K562 (cell line): ENCODE results near the gene NR1D1. TPM values are rescaled to one million over a fixed set of nuclear protein-coding genes. Genes with fewer than 3 reads are reported as not detected.

Source experiments
- ATAC-seq: fragments of 200-7000 bp; cut with Tn5 transposase; 3 replicates; pipeline ENCODE4 v1.9.1; 2020; ENCODE audit warnings: moderate library complexity
- BruUV-seq: library from RNA; stranded (reverse); fragments of 400-500 nt; replicated peaks from 2 replicates; lab custom pipeline; 2021; lab: Mats Ljungman, UMichigan
- CTCF ChIA-PET: fragments of 300-600 bp; formaldehyde crosslinking; extraction: SDS; loops from one replicate; lab custom pipeline; 2021; ENCODE audit warnings: low intra/inter-chr PET ratio; lab: Yijun Ruan, JAX
- POLR2A ChIA-PET: fragments of 300-600, 350-650 bp; sonication (Branson Sonifier 250); formaldehyde crosslinking; extraction: SDS; loops from one replicate; lab custom pipeline; 2021; ENCODE audit warnings: antibody characterized with exemption, inconsistent platforms; lab: Yijun Ruan, JAX
- DNase-seq, 4 experiments: peaks; one replicate each; pipeline versions ENCODE4 v3.0.0 to v3.0.0-alpha.2; 2011 to 2018; ENCODE audit warnings: low spot score in 3 of 4, mixed read lengths in 3 of 4; ENCODE audit errors: extremely low read depth in 1 of 4
- FAIRE-seq: peaks from 2 replicates; lab custom pipeline; 2011; peaks lifted over from hg19 to GRCh38; lab: Jason Lieb, UNC
- H2AFZ ChIP-seq: 2 replicates; pipeline ENCODE4 v1.6.0; 2011; ENCODE audit warnings: low read depth, low read length, control low read depth, inconsistent platforms
- H3K27ac ChIP-seq: fragments of 200-600 bp; 3 replicates; pipeline ENCODE4 v1.8.0; 2011; ENCODE audit warnings: low read depth, mild to moderate bottlenecking, control low read depth, inconsistent platforms, low read length, moderate library complexity, mixed read lengths; ENCODE audit errors: extremely low read depth
- H3K27me3 ChIP-seq, 2 experiments: fragments of 300-600 bp in 1 of 2; 2 replicates in 1 of 2; 3 replicates in 1 of 2; pipeline versions ENCODE4 v1.6.0 to v1.8.0; 2011; ENCODE audit warnings: inconsistent platforms in 2 of 2, low read length in 2 of 2, mild to moderate bottlenecking in 1 of 2, mixed read lengths in 1 of 2, moderate library complexity in 1 of 2; ENCODE audit not compliant: control insufficient read depth in 2 of 2, insufficient read depth in 2 of 2
- H3K36me3 ChIP-seq: fragments of 300-600 bp; 3 replicates; pipeline ENCODE4 v1.8.0; 2011; ENCODE audit warnings: mild to moderate bottlenecking, low read length, inconsistent platforms; ENCODE audit not compliant: control insufficient read depth, insufficient read depth
- H3K4me1 ChIP-seq, 2 experiments: fragments of 200-600 bp in 1 of 2; replicated peaks in 1 of 2; 2 replicates in 1 of 2; 3 replicates in 1 of 2; pipeline versions ENCODE4 v1.5.1 to v1.8.0; 2011; ENCODE audit warnings: inconsistent platforms in 2 of 2, low read length in 2 of 2, mild to moderate bottlenecking in 1 of 2, mixed read lengths in 1 of 2, moderate library complexity in 1 of 2; ENCODE audit not compliant: control insufficient read depth in 2 of 2, insufficient read depth in 2 of 2
- H3K4me2 ChIP-seq: 2 replicates; pipeline ENCODE4 v1.6.1; 2011; ENCODE audit warnings: low read length, control low read depth, inconsistent platforms, mixed read lengths; ENCODE audit not compliant: insufficient read depth
- H3K4me3 ChIP-seq: fragments of 200-600 bp; sonication (generic), shearing (Covaris generic); 2 replicates; pipeline ENCODE4 v1.5.1; 2016; ENCODE audit warnings: control low read depth, inconsistent platforms
- H3K79me2 ChIP-seq: fragments of 200-600 bp; 3 replicates; pipeline ENCODE4 v1.8.0; 2011; ENCODE audit warnings: low read length, inconsistent platforms; ENCODE audit not compliant: control insufficient read depth, insufficient read depth
- H3K9ac ChIP-seq, 2 experiments: 2 replicates each; pipeline versions ENCODE4 v1.6.0 to v1.6.1; 2011; ENCODE audit warnings: low read depth in 2 of 2, low read length in 2 of 2, control low read depth in 1 of 2, inconsistent platforms in 1 of 2, mild to moderate bottlenecking in 1 of 2, mixed read lengths in 1 of 2; ENCODE audit not compliant: insufficient read depth in 1 of 2
- H3K9me1 ChIP-seq: one replicate; pipeline ENCODE4 v1.6.0; 2011; ENCODE audit warnings: inconsistent platforms, mild to moderate bottlenecking, low read length, moderate library complexity; ENCODE audit not compliant: control insufficient read depth, insufficient read depth
- H3K9me3 ChIP-seq: replicated peaks from 2 replicates; pipeline ENCODE4 v1.5.1; 2011; ENCODE audit warnings: low read depth, low read length, inconsistent platforms; ENCODE audit not compliant: control insufficient read depth, insufficient read depth
- H4K20me1 ChIP-seq: replicated peaks from 2 replicates; pipeline ENCODE4 v1.6.1; 2011; ENCODE audit warnings: low read length, inconsistent platforms, mixed read lengths; ENCODE audit not compliant: control insufficient read depth, insufficient read depth
- ATF7 ChIP-seq: fragments of 450-650 bp; IDR thresholded peaks from 2 replicates; pipeline ENCODE4 v1.7.1; 2014; ENCODE audit warnings: mild to moderate bottlenecking, moderate library complexity
- BRF1 ChIP-seq: IDR thresholded peaks from 3 replicates; pipeline ENCODE4 v1.6.1; 2011; ENCODE audit warnings: borderline replicate concordance, mild to moderate bottlenecking; ENCODE audit not compliant: insufficient read length; ENCODE audit errors: extremely low read depth
- ZBTB17 ChIP-seq: fragments of 450-650 bp; formaldehyde crosslinking; IDR thresholded peaks from 2 replicates; pipeline ENCODE4 v1.4.0; 2020; ENCODE audit warnings: mild to moderate bottlenecking
- ZNF239 ChIP-seq: fragments of 250-450 bp; sonication (Bioruptor Pico); IDR thresholded peaks from 2 replicates; pipeline ENCODE4 v1.4.0; 2020; ENCODE audit warnings: mild to moderate bottlenecking
- ZNF583 ChIP-seq: fragments of 250-450 bp; sonication (Bioruptor Pico); IDR thresholded peaks from 2 replicates; pipeline ENCODE4 v1.4.0; 2020
- WGBS: fragments of 100-300 bp; shearing (Covaris generic); methylation state at CpG from one replicate; pipeline ENCODE4 v1.1.6; 2016; ENCODE audit warnings: low coverage, mixed read lengths; ENCODE audit not compliant: insufficient coverage; ENCODE audit errors: missing lambda C conversion rate; 5-methylcytosine and 5-hydroxymethylcytosine counted together
- in situ Hi-C: fragments of 300-500 bp; cut with MboI; formaldehyde crosslinking; loops from 4 replicates; pipeline ENCODE4 v1.15.0; 2018; ENCODE audit warnings: inconsistent platforms, mixed read lengths
- intact Hi-C: fragments of 100-400 bp; cut with micrococcal nuclease; formaldehyde crosslinking; loops from 2 replicates; pipeline ENCODE4 v1.14.2; 2022
- polyA plus RNA-seq, 8 experiments: library from polyadenylated mRNA; depleted of rRNA in 4 of 8; stranded (reverse) in 5 of 8; unstranded in 3 of 8; fragments of >200 nt; fragmentation: Nextera tagmentation in 2 of 8; fragmentation: Illumina TruSeq in 1 of 8; extraction: Ambion mirVana in 2 of 8; extraction: Trizol in 1 of 8; gene quantifications; 2 replicates each; pipeline versions ENCODE4 v1.2.1 to v1.2.3, GENCODE V29; 2011 to 2014; ENCODE audit warnings: inconsistent platforms in 1 of 8, missing spikeins in 1 of 8
- total RNA-seq, 7 experiments: library from RNA; depleted of rRNA in 6 of 7; stranded (reverse); fragments of >200 nt in 6 of 7; fragmentation: Illumina TruSeq in 2 of 7; extraction: Trizol in 2 of 7; gene quantifications; 2 replicates each; pipeline versions ENCODE4 v1.2.1 to v1.2.3, GENCODE V29; 2011 to 2021; ENCODE audit warnings: low replicate concordance in 1 of 7
- TF ChIP-seq, protein P1 (sequence below): sonication (generic); formaldehyde crosslinking; IDR thresholded peaks from 2 replicates; pipeline ENCODE4 v1.8.1; 2023; ENCODE audit warnings: mild to moderate bottlenecking, missing genetic modification reagents
- TF ChIP-seq, protein P2 (sequence below): sonication (generic); IDR thresholded peaks from 2 replicates; pipeline ENCODE4 v1.6.1; 2016

The NR1D1 gene
- total and polyA plus RNA-seq, 9 of the 15 experiments (the other 6 are each of a cell fraction or from before 2014, with no cell fraction given) = 0.25 to 7.7 (median 0.65) TPM

GRCh38 chr17:40112718-40113109 lies 12.3 kb upstream of the NR1D1 start:
- CTCF ChIA-PET = interaction anchor here (1.2 to 3.2 kb wide), 5 partner anchors 56 to 421 kb away, joined by 4 to 15 read pairs (median 11); partner anchors contain the start of gene CSF3
- in situ Hi-C loops = loop anchor here (5.0 kb wide), 1 partner anchor 180 kb away; no protein-coding TSS in a partner anchor
- Histone ChIP-seq H3K9me3 (no peaks in the 10 kb centered on the region), H3K36me3 (no peaks in the 10 kb centered on the region), H4K20me1 (no peaks in the 10 kb centered on the region), H3K4me2 (peak overlapping the region; percentile 84; the same call in 1 of the 2 replicates), H3K27me3 (no peaks in the 10 kb centered on the region), H2AFZ (peak overlapping the region; percentile 90), H3K27ac (peak overlapping the region; percentile 90), H3K9ac (peak overlapping the region in 1 of 2 experiments; percentile 85; a peak in 2 of 4 replicates), H3K4me1 (peaks cover 53 to 76% of the 10 kb centered on the region in 2 experiments), H3K9me1 (no peaks in the 10 kb centered on the region), H3K79me2 (no peaks in the 10 kb centered on the region), H3K4me3 (no peak overlapping the region)
- intact Hi-C loops = loop anchor here (1.0 to 5.0 kb wide), 4 partner anchors 56 to 245 kb away; partner anchors contain the start of gene CDC6
- 81% methylated on average over 4 of the region's 4 CpGs for WGBS
- POLR2A ChIA-PET = interaction anchor here (0.6 to 8.0 kb wide), 15 partner anchors 10 to 233 kb away, joined by 3 to 66 read pairs (median 3); partner anchors contain the start of genes CASC3, CSF3, MSL1 and NR1D1
- no peak for DNase-seq
- TF ChIP-seq ATF7 (no peak), ZNF239 (CRISPR knock-in tag) (no peak), BRF1 (no peak), ZBTB17 (CRISPR knock-in tag) (no peak), ZNF583 (CRISPR knock-in tag) (no peak)
- TF ChIP-seq, protein P1, sequence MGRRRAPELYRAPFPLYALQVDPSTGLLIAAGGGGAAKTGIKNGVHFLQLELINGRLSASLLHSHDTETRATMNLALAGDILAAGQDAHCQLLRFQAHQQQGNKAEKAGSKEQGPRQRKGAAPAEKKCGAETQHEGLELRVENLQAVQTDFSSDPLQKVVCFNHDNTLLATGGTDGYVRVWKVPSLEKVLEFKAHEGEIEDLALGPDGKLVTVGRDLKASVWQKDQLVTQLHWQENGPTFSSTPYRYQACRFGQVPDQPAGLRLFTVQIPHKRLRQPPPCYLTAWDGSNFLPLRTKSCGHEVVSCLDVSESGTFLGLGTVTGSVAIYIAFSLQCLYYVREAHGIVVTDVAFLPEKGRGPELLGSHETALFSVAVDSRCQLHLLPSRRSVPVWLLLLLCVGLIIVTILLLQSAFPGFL (CRISPR knock-in tag) = no peak
- TF ChIP-seq, protein P2, sequence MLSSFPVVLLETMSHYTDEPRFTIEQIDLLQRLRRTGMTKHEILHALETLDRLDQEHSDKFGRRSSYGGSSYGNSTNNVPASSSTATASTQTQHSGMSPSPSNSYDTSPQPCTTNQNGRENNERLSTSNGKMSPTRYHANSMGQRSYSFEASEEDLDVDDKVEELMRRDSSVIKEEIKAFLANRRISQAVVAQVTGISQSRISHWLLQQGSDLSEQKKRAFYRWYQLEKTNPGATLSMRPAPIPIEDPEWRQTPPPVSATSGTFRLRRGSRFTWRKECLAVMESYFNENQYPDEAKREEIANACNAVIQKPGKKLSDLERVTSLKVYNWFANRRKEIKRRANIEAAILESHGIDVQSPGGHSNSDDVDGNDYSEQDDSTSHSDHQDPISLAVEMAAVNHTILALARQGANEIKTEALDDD = 0 out of 2 replicates have a peak, but pooled peaks have one; percentile 4
- no peak for FAIRE-seq
- no peak for ATAC-seq
- no TSS peak for BruUV-seq
